T-helper 22 cell (primary cell): ENCODE data around the gene SPTY2D1.
"Not testable (repeated sequence)": the region's sequence is repeated elsewhere in the genome, so short reads cannot be mapped to it uniquely, and the experiment has no call there.

Experiments
- DNase-seq: peaks from one replicate; pipeline ENCODE4 v3.0.0-alpha.2; 2020; ENCODE audit warnings: low read depth

Gene SPTY2D1

GRCh38 chr11:18634140-18635032 is at the start of gene SPTY2D1:
Gene SPTY2D1, minus strand, starts transcription at chr11:18634342. Its CDS starts 85 bp downstream, at chr11:18634257.
- peak; percentile 98 for DNase-seq

GRCh38 chr11:18682466-18682865 is 48.3 kb upstream of the SPTY2D1 start:
- no peak for DNase-seq

- DNase-seq, result not testable (repeated sequence)
These were observed 47.8 kb upstream of the SPTY2D1 start for GRCh38 chr11:18681949-18682348.

GRCh38 chr11:18677560-18677959 is 43.4 kb upstream of the SPTY2D1 start:
- DNase-seq, result no peak

GRCh38 chr11:18676803-18677202 is 42.7 kb upstream of the SPTY2D1 start:
- DNase-seq, result no peak

- peak; percentile 47 for DNase-seq
These were observed 38.1 kb upstream of the SPTY2D1 start for GRCh38 chr11:18672209-18672608.

GRCh38 chr11:18671246-18671645 is 37.1 kb upstream of the SPTY2D1 start:
- no peak for DNase-seq

- no peak for DNase-seq
These were observed 35.6 kb upstream of the SPTY2D1 start for GRCh38 chr11:18669711-18670110.

GRCh38 chr11:18669219-18669596 is 35.1 kb upstream of the SPTY2D1 start:
- DNase-seq, result peak; percentile 19

GRCh38 chr11:18668131-18668530 is 34.0 kb upstream of the SPTY2D1 start:
- no peak for DNase-seq

GRCh38 chr11:18665353-18665872 is 31.3 kb upstream of the SPTY2D1 start:
- not testable (repeated sequence) for DNase-seq

GRCh38 chr11:18657673-18658072 is 23.5 kb upstream of the SPTY2D1 start:
- DNase-seq, result no peak

- no peak for DNase-seq
These were observed 16.9 kb upstream of the SPTY2D1 start for GRCh38 chr11:18650859-18651557.

GRCh38 chr11:18650353-18650752 is 16.2 kb upstream of the SPTY2D1 start:
- DNase-seq, result no peak

- not testable (repeated sequence) for DNase-seq
These were observed 8.9 kb upstream of the SPTY2D1 start for GRCh38 chr11:18643034-18643433.

GRCh38 chr11:18641677-18642076 is 7.5 kb upstream of the SPTY2D1 start:
- no peak for DNase-seq

GRCh38 chr11:18633256-18634139 is 644 bp downstream of the SPTY2D1 start:
- DNase-seq, result no peak

GRCh38 chr11:18632841-18633240 is 1.3 kb downstream of the SPTY2D1 start:
- no peak for DNase-seq

- DNase-seq, result no peak
These were observed 10.0 kb downstream of the SPTY2D1 start for GRCh38 chr11:18624161-18624560.

GRCh38 chr11:18623707-18624106 is 10.4 kb downstream of the SPTY2D1 start:
- no peak for DNase-seq

GRCh38 chr11:18618342-18619025 is 15.7 kb downstream of the SPTY2D1 start:
- DNase-seq, result no peak
